WTC11 (cell line): ENCODE data around the gene CDCA5.

Experiments
- ATF3 ChIP-seq: sonication (generic); formaldehyde crosslinking; conservative IDR thresholded peaks from 2 replicates; pipeline ENCODE4 v1.8.1; 2022; ENCODE audit warnings: mild to moderate bottlenecking, missing genetic modification reagents
- CREB1 ChIP-seq: sonication (generic); formaldehyde crosslinking; IDR thresholded peaks from 2 replicates; pipeline ENCODE4 v1.8.0; 2023; ENCODE audit warnings: mild to moderate bottlenecking, missing genetic modification reagents
- CREM ChIP-seq: sonication (generic); formaldehyde crosslinking; IDR thresholded peaks from 2 replicates; pipeline ENCODE4 v1.8.1; 2022; ENCODE audit warnings: mild to moderate bottlenecking, missing genetic modification reagents, moderate library complexity
- CTCF ChIP-seq: fragments of 200-600 bp; IDR thresholded peaks from 2 replicates; pipeline ENCODE4 v1.8.0; 2022; ENCODE audit warnings: antibody characterized with exemption
- E2F1 ChIP-seq: sonication (generic); formaldehyde crosslinking; IDR thresholded peaks from 2 replicates; pipeline ENCODE4 v1.8.0; 2022; ENCODE audit warnings: mild to moderate bottlenecking, missing genetic modification reagents
- IRF2 ChIP-seq: sonication (generic); formaldehyde crosslinking; IDR thresholded peaks from 2 replicates; pipeline ENCODE4 v1.8.0; 2022; ENCODE audit warnings: low read depth, missing genetic modification reagents, borderline replicate concordance
- TEAD4 ChIP-seq: sonication (generic); formaldehyde crosslinking; IDR thresholded peaks from 2 replicates; pipeline ENCODE4 v1.8.0; 2022; ENCODE audit warnings: mild to moderate bottlenecking, missing genetic modification reagents
- ZNF263 ChIP-seq: sonication (generic); formaldehyde crosslinking; IDR thresholded peaks from 2 replicates; pipeline ENCODE4 v1.8.1; 2022; ENCODE audit warnings: low read depth, mild to moderate bottlenecking, moderate library complexity, missing genetic modification reagents
- TF ChIP-seq, protein P1 (sequence below): sonication (generic); formaldehyde crosslinking; IDR thresholded peaks from 2 replicates; pipeline ENCODE4 v1.8.0; 2022; ENCODE audit warnings: mild to moderate bottlenecking, missing genetic modification reagents

GRCh38 chr11:65063532-65063931 lies 20.3 kb downstream of the CDCA5 start:
- TF ChIP-seq E2F1 (CRISPR knock-in tag): no peak
- TF ChIP-seq, protein P1, sequence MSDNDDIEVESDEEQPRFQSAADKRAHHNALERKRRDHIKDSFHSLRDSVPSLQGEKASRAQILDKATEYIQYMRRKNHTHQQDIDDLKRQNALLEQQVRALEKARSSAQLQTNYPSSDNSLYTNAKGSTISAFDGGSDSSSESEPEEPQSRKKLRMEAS (CRISPR knock-in tag): no peak
- no peak for TF ChIP-seq ATF3 (CRISPR knock-in tag)
- no peak for TF ChIP-seq CTCF
- no peak for TF ChIP-seq TEAD4 (CRISPR knock-in tag)
- no peak for TF ChIP-seq IRF2
- TF ChIP-seq CREM (CRISPR knock-in tag): no peak
- TF ChIP-seq CREB1: no peak
- no peak for TF ChIP-seq ZNF263 (CRISPR knock-in tag)
